ENCODE data around the gene NAV2. TPM values are rescaled to one million over a fixed set of nuclear protein-coding genes. Genes with fewer than 3 reads are reported as not detected.

Gene NAV2
- total RNA-seq, 4 donors from 2014 or later, result 19.2 to 34.7 (median 25.8) TPM

DNA sequence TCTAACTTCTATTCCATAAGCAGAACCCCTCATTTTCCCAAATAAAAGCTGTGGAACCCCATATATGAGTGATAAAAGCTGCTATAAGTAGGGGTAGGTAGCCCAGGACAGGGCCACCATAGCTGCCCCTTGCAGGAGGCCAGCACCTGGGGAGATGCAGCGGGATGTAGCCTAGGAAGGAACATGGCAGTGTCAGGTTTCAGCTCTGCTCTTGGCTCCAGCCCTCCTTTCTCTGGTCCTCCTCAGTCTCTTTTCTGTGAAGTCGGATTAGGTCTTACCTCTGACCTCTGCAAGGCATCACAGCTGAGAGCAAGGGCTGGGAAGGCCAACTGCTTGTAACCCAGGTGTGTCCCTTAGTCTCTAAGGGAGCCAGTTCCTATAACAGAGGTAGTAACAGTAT lies 135.6 kb downstream of the NAV2 start:
- H3K4me3 ChIP-seq, result no peak overlapping the region
- no peak overlapping the region for H3K27ac ChIP-seq
- H3K9me3 ChIP-seq, result peaks cover 0 to 3% (median 0%) of the 10 kb centered on the region in 4 donors
- peaks cover 0 to 15% (median 0%) of the 10 kb centered on the region in 3 donors for H3K36me3 ChIP-seq
- no peaks in the 10 kb centered on the region for H3K27me3 ChIP-seq
- TF ChIP-seq POLR2A (IDR thresholded peaks at IDR 0.05), result no peak
- no peak for TF ChIP-seq EP300 (IDR thresholded peaks at IDR 0.05)
- no peak for TF ChIP-seq CTCF (IDR thresholded peaks at IDR 0.05)
- DNase-seq (ENCODE audit: low spot score in 2 of 2), result no peak
- H3K4me1 ChIP-seq, result peaks cover 0 to 38% (median 3%) of the 10 kb centered on the region in 4 donors
- WGBS, 2 donors, result 74 to 88% methylated on average over 2 of the region's 2 CpGs

DNA sequence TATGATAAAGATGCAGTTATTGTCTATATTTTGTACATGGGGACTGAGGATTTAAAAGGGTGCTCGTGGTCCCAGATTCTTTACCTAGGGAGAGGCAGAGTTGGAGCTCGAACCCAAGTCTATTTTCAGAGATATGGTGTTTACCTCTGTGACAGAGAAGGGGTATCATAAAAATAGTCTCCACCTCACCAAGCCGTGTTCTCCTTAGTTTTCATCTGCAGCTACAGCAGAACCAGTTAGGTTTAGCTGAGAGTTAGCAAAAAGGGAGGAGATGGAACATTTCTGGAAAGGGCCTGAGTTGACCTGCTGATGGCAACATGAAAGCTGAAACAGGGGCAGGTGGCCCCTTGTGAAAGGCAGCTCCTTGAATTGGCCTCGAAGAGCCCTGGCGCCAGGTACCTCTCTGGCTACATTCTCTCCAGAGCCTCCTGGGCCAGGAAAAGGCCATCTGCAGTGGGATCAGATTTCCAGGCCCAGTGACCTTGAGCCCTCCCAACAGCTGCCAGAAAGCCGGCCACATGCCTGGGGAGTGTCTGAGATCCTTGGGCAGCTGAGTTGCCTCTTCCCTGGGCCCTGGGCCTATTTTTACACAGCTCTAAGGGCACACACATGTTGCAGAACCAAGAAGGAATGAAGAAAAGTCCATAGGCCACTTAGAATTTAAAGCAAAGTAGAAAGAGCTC lies 136.6 kb downstream of the NAV2 start:
- Histone ChIP-seq H3K4me3 (no peak overlapping the region), H3K4me1 (peaks cover 0 to 33% (median under 1%) of the 10 kb centered on the region in 4 donors), H3K36me3 (peaks cover 0 to 15% (median 0%) of the 10 kb centered on the region in 3 donors), H3K27me3 (no peaks in the 10 kb centered on the region), H3K27ac (no peak overlapping the region), H3K9me3 (peaks cover 0 to 3% (median 0%) of the 10 kb centered on the region in 4 donors)
- 72 to 73% methylated on average over 6 of the region's 6 CpGs for WGBS, 2 donors
- TF ChIP-seq POLR2A (IDR thresholded peaks at IDR 0.05) (no peak), CTCF (IDR thresholded peaks at IDR 0.05) (no peak), EP300 (IDR thresholded peaks at IDR 0.05) (no peak)
- DNase-seq (ENCODE audit: low spot score in 2 of 2), result no peak

DNA sequence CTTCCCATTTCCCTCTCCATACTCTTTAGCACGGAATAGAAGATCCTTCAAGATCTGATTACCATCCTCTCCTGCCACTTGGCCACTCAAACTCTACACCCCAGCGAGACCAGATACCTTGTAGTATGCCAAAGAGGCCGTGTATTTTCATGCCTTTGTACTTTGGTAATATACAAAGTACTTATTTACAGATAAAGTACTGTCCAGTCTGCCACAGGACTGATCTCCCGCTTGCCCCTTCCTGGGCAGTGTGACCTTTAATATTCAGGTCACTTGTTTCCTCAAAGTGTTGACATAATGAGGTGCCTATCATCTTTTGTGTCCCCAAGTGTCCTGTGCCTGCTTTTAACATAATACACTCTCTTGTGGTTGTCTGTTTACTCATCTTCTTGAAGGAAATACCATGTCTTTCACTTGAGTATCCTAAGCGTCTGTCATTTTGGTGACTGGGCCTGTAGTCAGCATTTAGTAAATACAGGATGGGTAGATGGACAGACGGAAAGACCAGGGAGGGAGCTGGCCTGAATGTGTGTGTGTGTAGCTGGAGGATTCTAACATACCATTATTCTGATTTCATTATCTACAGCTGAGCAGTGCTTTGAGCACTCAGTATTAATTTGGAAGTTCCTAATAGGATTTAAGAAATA lies 137.4 kb downstream of the NAV2 start:
- no peak for TF ChIP-seq CTCF (IDR thresholded peaks at IDR 0.05)
- no peak for TF ChIP-seq EP300 (IDR thresholded peaks at IDR 0.05)
- TF ChIP-seq POLR2A (IDR thresholded peaks at IDR 0.05), result no peak
- 77 to 84% methylated on average over 6 of the region's 6 CpGs for WGBS, 2 donors
- Histone ChIP-seq H3K27ac (no peak overlapping the region), H3K9me3 (peaks cover 0 to 3% (median 0%) of the 10 kb centered on the region in 4 donors), H3K27me3 (no peaks in the 10 kb centered on the region), H3K4me3 (no peak overlapping the region), H3K36me3 (peaks cover 0 to 15% (median 0%) of the 10 kb centered on the region in 3 donors), H3K4me1 (peaks cover 0 to 26% (median 0%) of the 10 kb centered on the region in 4 donors)
- no peak for DNase-seq (ENCODE audit: low spot score in 2 of 2)

DNA sequence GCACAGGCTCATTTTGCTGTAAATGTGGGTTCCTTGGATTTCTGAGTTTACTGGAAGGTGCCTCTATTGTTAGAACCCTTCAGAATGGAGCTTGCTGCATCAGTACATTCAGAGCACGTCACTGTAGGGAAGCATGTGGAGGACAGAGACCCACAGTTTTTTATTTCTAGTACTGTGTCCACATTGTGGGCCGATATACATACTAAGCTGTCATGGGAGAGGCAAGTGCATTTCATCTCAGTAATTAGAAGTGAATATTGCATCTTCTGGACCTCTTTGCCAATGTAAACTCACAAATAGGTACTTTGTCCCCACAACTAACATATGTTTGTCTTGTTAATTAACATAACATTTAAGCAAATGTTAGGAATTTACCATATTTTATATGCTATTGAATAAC lies 139.7 kb downstream of the NAV2 start:
- DNase-seq (ENCODE audit: low spot score in 2 of 2), result no peak
- TF ChIP-seq EP300 (IDR thresholded peaks at IDR 0.05), result no peak
- TF ChIP-seq POLR2A (IDR thresholded peaks at IDR 0.05), result no peak
- no peak for TF ChIP-seq CTCF (IDR thresholded peaks at IDR 0.05)
- Histone ChIP-seq H3K9me3 (peaks cover 0 to 3% (median 0%) of the 10 kb centered on the region in 4 donors), H3K27me3 (no peaks in the 10 kb centered on the region), H3K36me3 (peaks cover 0 to 15% (median 0%) of the 10 kb centered on the region in 3 donors), H3K4me1 (peaks cover 0 to 6% (median 0%) of the 10 kb centered on the region in 4 donors), H3K27ac (no peak overlapping the region), H3K4me3 (no peak overlapping the region)
- WGBS, 2 donors, result 65 to 72% methylated on average over 2 of the region's 2 CpGs

DNA sequence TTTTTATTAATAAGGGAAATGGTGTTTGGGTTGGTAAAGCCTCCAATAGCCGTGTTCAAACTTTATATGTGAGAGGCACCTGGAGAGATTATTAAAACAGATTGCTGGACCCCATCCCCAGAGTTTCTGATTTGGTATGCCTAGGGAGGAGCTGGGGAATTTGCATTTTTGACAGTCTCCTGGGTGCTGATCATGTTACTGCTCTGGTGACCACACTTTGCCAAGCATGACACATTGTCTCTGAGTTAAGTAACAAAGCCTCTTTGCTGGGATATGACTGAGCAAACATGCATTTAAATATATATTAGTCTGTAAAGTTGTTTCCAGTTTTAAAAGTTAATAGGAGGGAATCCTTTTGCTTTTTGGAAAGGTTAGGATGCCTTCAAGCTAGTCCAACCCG lies 140.4 kb downstream of the NAV2 start:
- peaks cover 0 to 3% (median 0%) of the 10 kb centered on the region in 4 donors for H3K9me3 ChIP-seq
- WGBS, 2 donors, result 90 to 91% methylated on average over 2 of the region's 2 CpGs
- peaks cover 0 to 5% (median 0%) of the 10 kb centered on the region in 4 donors for H3K4me1 ChIP-seq
- no peak overlapping the region for H3K27ac ChIP-seq
- no peak overlapping the region for H3K4me3 ChIP-seq
- TF ChIP-seq POLR2A (IDR thresholded peaks at IDR 0.05) (no peak), CTCF (IDR thresholded peaks at IDR 0.05) (no peak), EP300 (IDR thresholded peaks at IDR 0.05) (no peak)
- H3K36me3 ChIP-seq, result peaks cover 0 to 15% (median 0%) of the 10 kb centered on the region in 3 donors
- no peaks in the 10 kb centered on the region for H3K27me3 ChIP-seq
- no peak for DNase-seq (ENCODE audit: low spot score in 2 of 2)
